Left renal pelvis (tissue), 4 donors: ENCODE data around the gene DNM3. TPM values are rescaled to one million over a fixed set of nuclear protein-coding genes. Genes with fewer than 3 reads are reported as not detected.

ENCODE experiments used
- DNase-seq, 4 donors: peaks; one replicate each; pipeline ENCODE4 v3.0.0-alpha.2; 2013; ENCODE audit warnings: low read depth in 4 of 4, low spot score in 3 of 4
- polyA plus RNA-seq, 4 donors: library from polyadenylated mRNA; unstranded; fragments of 120-200 nt; gene quantifications; one replicate each; pipeline ENCODE4 v1.2.1, GENCODE V29; 2013; ENCODE audit not compliant: insufficient read length in 4 of 4

Gene DNM3
- polyA plus RNA-seq, 4 donors, result 3.8 to 6.6 (median 4.6) TPM

DNA sequence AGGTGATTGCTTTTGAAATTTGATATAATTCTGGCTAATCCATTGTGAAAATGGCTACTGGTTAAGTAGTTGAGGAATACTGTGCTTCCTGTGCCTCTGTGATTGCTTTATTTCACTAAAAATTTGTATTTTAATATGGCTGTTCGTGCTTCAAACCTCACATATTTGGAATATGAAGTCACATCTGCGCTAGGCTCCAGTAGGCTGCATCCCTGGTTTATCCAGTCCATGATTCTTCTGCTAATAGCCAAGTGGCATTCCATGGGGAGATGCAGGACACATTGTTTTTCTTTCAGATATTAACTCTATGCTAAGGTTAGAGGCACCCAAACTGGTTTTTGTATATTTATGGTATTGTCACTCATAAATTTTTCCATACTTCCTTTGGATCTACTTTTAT lies 25.9 kb downstream of the DNM3 start:
- no peak for DNase-seq

DNA sequence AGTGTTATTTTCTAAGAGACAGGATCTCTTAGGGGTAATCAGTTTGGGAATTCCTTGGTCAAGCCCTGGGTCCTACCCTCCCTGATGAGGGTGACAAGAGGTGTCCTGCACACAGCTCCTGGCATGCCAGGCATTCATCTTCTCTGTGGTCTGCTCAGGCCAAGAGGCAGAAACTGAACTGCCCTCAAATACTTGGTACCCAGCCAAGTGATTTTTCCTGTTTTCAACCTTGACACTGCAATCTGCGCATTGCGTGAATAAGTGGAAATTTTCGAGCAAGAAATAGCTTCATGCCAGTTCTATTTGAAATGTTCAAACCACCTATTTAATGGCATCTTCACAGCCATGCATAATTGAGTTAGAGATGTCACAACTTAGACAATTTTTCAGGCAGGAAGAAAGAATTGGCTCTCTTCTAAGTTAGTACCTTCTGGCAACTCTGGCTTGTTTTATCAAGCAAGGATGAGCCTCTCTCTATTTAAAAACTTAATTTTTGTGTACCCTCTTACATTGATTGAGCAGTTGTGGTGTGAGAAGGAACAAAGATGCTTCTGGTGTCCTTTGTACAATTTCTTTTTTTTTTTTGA lies 27.0 kb downstream of the DNM3 start:
- no peak for DNase-seq

GRCh38 chr1:171869097-171869496 lies 27.8 kb downstream of the DNM3 start:
- no peak for DNase-seq

- DNase-seq, result no peak
These were observed 30.6 kb downstream of the DNM3 start for GRCh38 chr1:171871848-171872247.

DNA sequence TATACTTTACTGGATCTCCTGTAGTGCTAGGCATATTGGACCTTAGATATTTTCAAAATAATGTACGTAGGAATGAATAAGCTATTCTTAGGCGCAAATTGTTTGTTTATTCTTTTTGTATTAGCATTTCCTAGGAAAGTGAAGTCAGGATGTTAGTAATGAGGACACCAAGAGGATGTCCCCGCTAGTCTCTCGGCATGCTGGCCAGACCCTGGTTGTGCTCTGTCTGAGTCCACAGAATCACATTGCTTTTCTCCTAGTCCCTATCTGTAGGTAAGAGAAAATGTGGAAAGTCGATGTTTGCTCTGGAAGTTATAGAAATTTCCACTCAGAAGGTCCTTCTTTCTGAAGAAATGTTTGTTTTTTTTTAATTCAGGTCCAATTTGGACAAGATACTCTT lies 31.1 kb downstream of the DNM3 start:
- DNase-seq, result no peak

DNA sequence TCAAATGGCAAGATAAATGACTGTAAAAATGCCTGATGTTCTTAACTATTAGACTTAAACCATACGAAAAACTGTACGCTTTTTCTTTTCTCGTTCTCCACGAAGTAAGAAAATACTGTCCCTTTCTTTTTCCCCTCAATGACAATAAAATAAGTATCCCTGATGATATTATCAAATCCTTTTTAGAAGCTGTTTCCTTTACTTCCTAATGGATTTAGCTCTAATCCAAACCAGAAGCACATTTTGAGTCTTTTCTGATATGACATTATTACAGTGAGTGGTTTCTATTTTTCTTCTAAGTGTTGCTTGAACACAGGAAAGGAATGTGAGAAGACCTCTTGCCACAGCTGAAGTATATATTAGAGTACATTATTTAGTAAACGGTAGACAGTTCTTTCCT lies 32.4 kb downstream of the DNM3 start:
- no peak for DNase-seq

DNA sequence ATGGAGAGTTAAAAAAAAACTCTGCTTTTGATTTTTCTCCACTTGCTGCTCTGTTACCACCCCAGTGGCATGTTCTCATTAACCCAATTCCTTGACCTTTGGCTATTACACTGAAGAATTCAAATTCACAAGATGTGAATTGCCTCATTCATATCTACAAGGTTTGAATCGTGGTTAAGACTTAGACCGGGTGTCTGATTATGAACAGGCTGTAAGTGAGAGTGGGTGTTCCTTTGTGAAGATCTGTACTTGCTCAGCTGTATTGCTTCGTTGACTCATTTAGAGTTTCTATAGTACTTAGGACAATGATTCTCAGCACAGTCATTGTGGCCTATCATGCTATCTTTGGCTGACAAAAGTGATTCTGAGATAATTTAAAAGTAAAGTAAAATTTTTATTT lies 36.4 kb downstream of the DNM3 start:
- DNase-seq, result no peak

DNA sequence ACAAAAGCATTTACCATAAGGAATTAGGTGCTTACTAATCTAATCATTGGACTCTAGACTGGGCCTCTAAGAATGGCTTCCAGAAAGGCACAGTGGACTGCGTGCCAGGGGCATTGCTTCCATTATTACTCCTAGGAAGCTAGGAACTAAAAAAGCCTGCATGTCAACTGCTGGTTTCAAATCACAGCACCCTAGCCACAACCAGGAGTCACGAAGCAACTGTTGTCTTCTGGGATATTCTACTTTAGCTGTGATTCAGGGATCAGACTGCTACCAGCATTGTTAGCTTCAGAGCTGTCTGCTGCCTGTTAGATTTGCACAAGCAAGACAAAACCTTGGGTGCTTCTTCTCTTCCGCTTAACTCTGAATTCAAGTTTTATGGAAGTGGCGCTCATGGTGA lies 38.3 kb downstream of the DNM3 start:
- DNase-seq, result no peak

GRCh38 chr1:171881442-171881841 lies 40.1 kb downstream of the DNM3 start:
- DNase-seq, result no peak

DNA sequence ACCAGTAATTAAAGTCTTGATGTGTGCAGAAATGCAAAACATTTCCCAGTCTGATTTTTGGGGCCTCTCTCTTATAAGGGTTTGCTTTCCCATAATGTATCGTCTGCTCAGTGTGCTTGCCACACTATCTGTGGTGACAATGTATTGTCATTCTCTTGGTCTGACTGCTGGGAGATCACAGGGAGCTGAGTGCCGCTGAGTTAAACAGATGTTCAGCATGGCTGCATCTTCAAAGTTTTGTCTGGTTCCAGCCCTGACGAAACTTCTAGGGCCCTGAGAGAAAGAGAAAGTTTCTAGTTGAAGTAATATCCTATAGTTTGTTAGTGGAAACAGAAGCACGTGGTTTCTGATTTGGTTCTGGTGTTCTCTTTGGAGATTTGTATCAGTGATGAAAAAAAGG lies 42.6 kb downstream of the DNM3 start:
- no peak for DNase-seq

- DNase-seq, result no peak
These were observed 43.2 kb downstream of the DNM3 start for GRCh38 chr1:171884475-171884874.

GRCh38 chr1:171890131-171890530 lies 48.8 kb downstream of the DNM3 start:
- DNase-seq, result no peak

DNA sequence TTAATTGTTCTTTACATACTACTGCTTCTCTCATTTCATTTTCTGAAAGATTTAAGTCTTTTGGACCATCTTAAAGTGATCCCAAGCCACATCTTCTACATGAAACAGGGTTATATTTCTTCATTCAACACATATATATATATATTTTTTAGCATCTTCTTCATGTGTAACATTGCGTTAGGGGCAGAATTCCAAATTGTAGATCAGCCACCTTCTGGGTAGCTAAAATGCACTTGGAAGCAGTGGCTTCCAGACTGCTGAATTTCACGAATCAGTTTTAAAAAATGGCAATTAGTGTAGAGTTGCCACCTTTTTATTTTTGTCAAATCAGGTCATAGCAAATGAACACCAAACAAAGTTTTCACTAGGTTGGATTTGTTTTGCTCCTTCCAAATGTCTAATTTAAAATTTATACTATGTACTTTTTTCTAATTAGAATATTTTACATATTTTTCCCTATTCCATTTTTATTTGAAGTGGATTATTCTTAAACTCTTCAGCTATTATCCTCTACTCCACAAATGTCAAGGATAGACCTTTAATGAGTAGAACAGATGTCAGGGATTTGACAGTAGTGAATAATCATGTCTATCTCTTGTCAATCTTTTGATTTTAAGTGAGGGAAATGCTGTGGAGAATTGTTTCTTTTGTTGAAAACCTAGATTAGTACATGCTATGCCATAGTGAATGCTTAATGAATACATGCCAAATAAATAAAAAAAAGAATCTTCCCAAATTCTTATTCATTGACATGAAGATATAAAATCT lies 55.8 kb downstream of the DNM3 start:
- DNase-seq, result no peak

DNA sequence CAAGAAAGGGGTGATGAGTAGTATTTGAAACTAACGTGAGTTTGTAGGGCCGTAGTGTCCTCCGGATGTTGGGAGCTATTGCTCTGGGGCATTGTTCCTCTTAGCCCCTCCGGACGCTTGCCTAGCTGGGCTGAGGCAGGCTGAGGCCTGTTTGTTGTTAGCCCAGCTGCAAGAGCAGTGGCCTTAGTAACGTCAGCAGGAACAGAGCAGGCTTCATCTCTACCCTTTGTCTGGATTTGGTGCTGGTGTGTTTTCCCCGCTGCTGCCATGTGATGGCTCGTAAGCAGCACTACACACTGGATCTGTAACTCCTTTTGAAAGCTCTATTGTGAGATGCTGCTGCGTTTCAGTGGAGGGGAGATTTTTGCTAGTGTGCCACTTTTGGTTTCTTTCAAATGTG lies 57.6 kb downstream of the DNM3 start:
- no peak for DNase-seq

DNA sequence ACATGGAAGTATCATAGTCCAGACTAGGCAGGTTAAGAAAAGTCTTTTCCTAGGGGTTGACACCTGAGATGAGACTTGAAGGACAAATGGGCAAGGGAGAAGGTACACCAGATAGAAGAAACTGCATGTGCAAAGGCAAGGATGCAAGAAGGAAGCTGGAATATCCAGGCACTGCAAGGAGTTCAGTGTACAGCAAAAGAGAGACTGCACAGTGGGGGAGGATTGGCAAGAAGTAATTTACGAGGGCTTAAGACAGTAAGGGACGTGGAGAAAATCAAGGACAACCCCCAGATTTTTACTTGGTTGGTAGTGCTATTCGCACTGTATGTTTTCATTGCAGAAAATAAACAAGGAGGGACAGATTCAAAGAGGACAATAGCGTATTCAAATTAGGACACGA lies 58.5 kb downstream of the DNM3 start:
- DNase-seq, result no peak

- DNase-seq, result no peak
These were observed 59.9 kb downstream of the DNM3 start for GRCh38 chr1:171901245-171901644.

DNA sequence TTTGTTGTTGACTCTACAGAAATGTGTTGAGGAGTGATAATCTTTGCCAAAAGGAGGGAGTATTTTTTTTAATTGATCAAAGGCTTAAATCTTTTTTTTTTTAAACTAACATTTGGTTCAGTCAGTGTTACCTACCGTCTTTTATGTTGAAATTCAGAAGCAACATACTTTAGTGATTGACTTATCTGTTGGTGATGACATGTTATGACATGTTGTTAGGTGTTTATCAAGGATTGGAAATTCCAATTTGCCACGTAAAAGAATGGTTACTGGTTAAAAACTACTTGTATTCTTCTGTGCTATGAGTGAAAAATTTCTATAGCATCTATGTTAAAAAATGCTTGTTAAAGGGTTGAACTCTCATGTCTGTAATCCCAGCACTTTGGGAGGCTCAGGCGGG lies 61.2 kb downstream of the DNM3 start:
- no peak for DNase-seq

DNA sequence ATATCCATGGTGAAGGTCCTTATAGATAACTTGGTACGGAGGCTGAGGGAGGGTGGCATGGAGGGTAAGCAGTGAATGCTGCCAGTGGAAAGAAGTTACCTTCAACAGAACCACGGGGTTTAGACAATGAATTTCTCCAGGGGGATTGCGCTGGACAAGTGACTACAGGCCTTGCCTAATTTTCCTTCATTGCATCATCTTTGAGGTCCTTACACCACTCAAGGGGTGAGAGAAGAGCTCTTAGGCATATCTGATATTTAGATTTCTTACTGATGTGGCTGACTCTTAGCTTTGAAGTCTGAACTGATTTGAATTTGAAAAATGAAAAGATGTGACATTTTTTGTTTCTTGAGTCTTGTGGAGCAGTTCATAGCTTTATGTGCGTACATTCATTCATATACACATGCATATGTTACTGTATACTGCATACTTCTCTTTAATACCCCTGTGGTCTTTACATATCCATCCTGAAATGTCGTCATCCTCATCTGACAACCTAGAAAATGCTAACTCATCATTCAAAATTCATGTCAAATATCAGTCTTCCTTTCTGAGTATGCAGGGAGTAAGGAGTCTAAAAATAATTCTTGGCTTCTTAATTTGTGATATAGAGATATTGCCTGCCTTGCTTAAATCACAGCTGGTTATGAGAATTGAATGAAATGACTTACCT lies 63.6 kb downstream of the DNM3 start:
- no peak for DNase-seq

GRCh38 chr1:171909711-171910110 lies 68.4 kb downstream of the DNM3 start:
- DNase-seq, result no peak

- DNase-seq, result no peak
These were observed 69.5 kb downstream of the DNM3 start for GRCh38 chr1:171910786-171911185.

GRCh38 chr1:171911506-171911905 lies 70.2 kb downstream of the DNM3 start:
- no peak for DNase-seq

GRCh38 chr1:171912509-171913175 lies 71.3 kb downstream of the DNM3 start:
- no peak for DNase-seq
